Liver (tissue), 9 donors: ENCODE measurements around the gene SCGB2B2. TPM values are rescaled to one million over a fixed set of nuclear protein-coding genes. Genes with fewer than 3 reads are reported as not detected.

Experiments
- DNase-seq: peaks from one replicate; pipeline ENCODE4 v3.0.0-alpha.2; 2017; ENCODE audit warnings: low spot score
- H3K27ac ChIP-seq, 2 donors: one replicate each; pipeline ENCODE4 v1.7.0; 2013; ENCODE audit warnings: inconsistent platforms in 2 of 2, low read length in 2 of 2, control low read depth in 1 of 2, low read depth in 1 of 2, mild to moderate bottlenecking in 1 of 2
- H3K27me3 ChIP-seq, 4 donors: one replicate each; pipeline versions ENCODE4 v1.6.1 to v1.7.0; 2013; ENCODE audit warnings: low read length in 3 of 4, inconsistent platforms in 1 of 4, mild to moderate bottlenecking in 1 of 4, moderate library complexity in 1 of 4; ENCODE audit not compliant: control insufficient read depth in 4 of 4, insufficient read depth in 4 of 4
- H3K36me3 ChIP-seq, 4 donors: one replicate each; pipeline versions ENCODE4 v1.6.1 to v1.7.0; 2013; ENCODE audit warnings: low read length in 3 of 4, mild to moderate bottlenecking in 3 of 4, low read depth in 1 of 4, moderate library complexity in 1 of 4; ENCODE audit not compliant: control insufficient read depth in 4 of 4, insufficient read depth in 3 of 4
- H3K4me1 ChIP-seq, 4 donors: one replicate each; pipeline versions ENCODE4 v1.6.1 to v1.7.0; 2013; ENCODE audit warnings: low read length in 3 of 4, mild to moderate bottlenecking in 3 of 4, moderate library complexity in 1 of 4; ENCODE audit not compliant: control insufficient read depth in 4 of 4, insufficient read depth in 4 of 4
- H3K4me3 ChIP-seq, 3 donors: one replicate each; pipeline versions ENCODE4 v1.6.1 to v1.7.0; 2013; ENCODE audit warnings: low read length in 3 of 3, control low read depth in 1 of 3, low read depth in 1 of 3, mild to moderate bottlenecking in 1 of 3
- H3K9ac ChIP-seq, 2 donors: one replicate each; pipeline ENCODE4 v1.7.0; 2013; ENCODE audit warnings: low read length in 2 of 2, mild to moderate bottlenecking in 2 of 2, moderate library complexity in 2 of 2, control low read depth in 1 of 2, low read depth in 1 of 2
- H3K9me3 ChIP-seq, 4 donors: one replicate each; pipeline versions ENCODE4 v1.6.1 to v1.7.0; 2013; ENCODE audit warnings: low read length in 3 of 4; ENCODE audit not compliant: control insufficient read depth in 4 of 4
- FOXA1 ChIP-seq: IDR thresholded peaks from 2 replicates; pipeline ENCODE4 v1.6.1; 2016; ENCODE audit warnings: antibody characterized with exemption
- FOXA2 ChIP-seq: IDR thresholded peaks from 2 replicates; pipeline ENCODE4 v1.6.1; 2016; ENCODE audit warnings: antibody characterized with exemption
- GABPA ChIP-seq, 2 donors: IDR thresholded peaks in 1 of 2; conservative IDR thresholded peaks in 1 of 2; 2 replicates each; pipeline ENCODE4 v1.6.1; 2016; ENCODE audit warnings: antibody characterized with exemption in 2 of 2, mild to moderate bottlenecking in 1 of 2, moderate library complexity in 1 of 2
- HNF4A ChIP-seq, 2 donors: conservative IDR thresholded peaks; 2 replicates each; pipeline ENCODE4 v1.6.1; 2016; ENCODE audit warnings: antibody characterized with exemption in 2 of 2, mild to moderate bottlenecking in 2 of 2
- HNF4G ChIP-seq: IDR thresholded peaks from 2 replicates; pipeline ENCODE4 v1.6.1; 2016; ENCODE audit warnings: antibody characterized with exemption
- JUND ChIP-seq, 2 donors: IDR thresholded peaks; 2 replicates each; pipeline ENCODE4 v1.6.1; 2016; ENCODE audit warnings: antibody characterized with exemption in 2 of 2
- NR2F2 ChIP-seq: IDR thresholded peaks from 2 replicates; pipeline ENCODE4 v1.6.1; 2016; ENCODE audit warnings: antibody characterized with exemption
- RAD21 ChIP-seq, 2 donors: IDR thresholded peaks; 2 replicates each; pipeline ENCODE4 v1.6.1; 2016; ENCODE audit warnings: antibody characterized with exemption in 2 of 2, mild to moderate bottlenecking in 2 of 2
- RXRA ChIP-seq, 2 donors: IDR thresholded peaks; 2 replicates each; pipeline ENCODE4 v1.6.1; 2017 to 2018; ENCODE audit warnings: antibody characterized with exemption in 2 of 2, mild to moderate bottlenecking in 1 of 2
- SP1 ChIP-seq: IDR thresholded peaks from 2 replicates; pipeline ENCODE4 v1.6.1; 2018; ENCODE audit warnings: antibody characterized with exemption, mild to moderate bottlenecking
- TAF1 ChIP-seq: conservative IDR thresholded peaks from 2 replicates; pipeline ENCODE4 v1.6.1; 2016; ENCODE audit warnings: antibody characterized with exemption, mild to moderate bottlenecking
- YY1 ChIP-seq: IDR thresholded peaks from 2 replicates; pipeline ENCODE4 v1.6.1; 2016; ENCODE audit warnings: antibody characterized with exemption, mild to moderate bottlenecking
- WGBS: extraction: QIAGEN DNeasy Blood & Tissue Kit; methylation state at CpG from one replicate; pipeline ENCODE4 v1.1.7; 2013; 5-methylcytosine and 5-hydroxymethylcytosine counted together
- polyA plus RNA-seq, 2 donors: library from polyadenylated mRNA; stranded (reverse) in 1 of 2; unstranded in 1 of 2; fragments of 200-250 nt in 1 of 2; fragments of >200 nt in 1 of 2; fragmentation: Nextera tagmentation in 1 of 2; extraction: Ambion mirVana in 1 of 2; gene quantifications; one replicate each; pipeline versions ENCODE4 v1.2.1 to v1.2.3, GENCODE V29; 2013 to 2015
- total RNA-seq, 2 donors: library from RNA; depleted of rRNA; stranded (reverse); fragments of >200 nt; gene quantifications; one replicate each; pipeline ENCODE4 v1.2.3, GENCODE V29; 2014
- TF ChIP-seq, protein P1 (sequence below): fragments of 150-350 bp; IDR thresholded peaks from 2 replicates; pipeline ENCODE4 v1.5.1; 2017; ENCODE audit warnings: improper control_type of control experiment, low read depth, low read length; ENCODE audit not compliant: missing input control
- TF ChIP-seq, protein P2 (sequence below): IDR thresholded peaks from 2 replicates; pipeline ENCODE4 v1.6.1; 2016; ENCODE audit warnings: antibody characterized with exemption, mild to moderate bottlenecking
- TF ChIP-seq, protein P3 (sequence below): IDR thresholded peaks from 2 replicates; pipeline ENCODE4 v1.6.1; 2016; ENCODE audit warnings: antibody characterized with exemption
- TF ChIP-seq, protein P4 (sequence below): IDR thresholded peaks from 2 replicates; pipeline ENCODE4 v1.6.1; 2016; ENCODE audit warnings: antibody characterized with exemption
- donor health status: healthy.
- donor health status: healthy.
- donor health status: healthy.
- donor health status: healthy.
- donor health status: healthy.

The SCGB2B2 gene
- total and polyA plus RNA-seq, 4 donors, result 0.09 to 0.50 (median 0.25) TPM; not detected in 1

DNA sequence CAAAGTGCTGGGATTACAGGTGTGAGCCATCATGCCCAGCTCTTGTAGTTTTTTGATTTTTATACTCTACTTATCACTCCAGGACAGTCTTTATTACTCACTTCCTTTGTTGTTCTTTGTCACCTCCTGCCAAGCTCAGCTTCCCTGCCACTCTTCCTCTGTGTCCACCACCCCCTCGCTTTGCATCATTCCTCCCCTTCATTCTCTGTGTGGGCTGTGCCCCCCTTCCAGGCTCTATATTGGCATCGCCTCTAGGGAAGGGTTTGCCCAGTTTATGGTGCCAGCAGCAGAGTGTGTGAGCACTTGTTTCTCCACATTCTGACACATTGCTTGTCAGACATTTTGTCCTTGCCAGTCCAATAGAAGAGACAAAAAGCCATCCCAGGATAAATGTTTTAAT is 15.6 kb upstream of the SCGB2B2 start (continued):
- no peak for TF ChIP-seq HNF4G

DNA sequence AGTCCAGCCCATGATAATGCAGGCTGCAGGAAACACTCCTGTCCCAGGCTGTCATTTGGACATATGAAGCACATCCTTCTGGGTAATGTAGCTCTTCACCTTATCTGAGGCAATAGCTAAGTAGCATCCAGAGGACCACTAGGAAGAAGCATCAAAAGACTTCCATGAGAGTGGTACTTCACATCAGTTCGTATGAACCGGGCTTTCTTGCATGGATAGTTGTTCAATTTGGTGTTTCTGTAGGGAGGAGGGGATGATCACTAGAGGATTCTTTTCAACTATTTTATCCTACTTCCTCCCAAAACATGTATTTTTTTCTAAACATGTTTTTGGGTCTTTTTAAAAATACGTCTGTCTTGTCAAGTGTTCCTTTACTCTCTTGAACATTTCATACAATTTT is 13.4 kb upstream of the SCGB2B2 start:
- 83% methylated on average over 3 of the region's 3 CpGs for WGBS
- Histone ChIP-seq H3K4me1 (no peaks in the 10 kb centered on the region), H3K27me3 (no peaks in the 10 kb centered on the region), H3K4me3 (no peak overlapping the region), H3K9ac (no peak overlapping the region), H3K27ac (no peak overlapping the region), H3K9me3 (peaks cover 8 to 30% (median 16%) of the 10 kb centered on the region in 4 donors), H3K36me3 (no peaks in the 10 kb centered on the region)
- DNase-seq, result no peak
- TF ChIP-seq RXRA (IDR thresholded peaks at IDR 0.05) (no peak), TAF1 (no peak), GABPA (IDR thresholded peaks at IDR 0.05 in 1 of 2, conservative IDR thresholded peaks at IDR 0.05 in 1 of 2) (no peak), RAD21 (IDR thresholded peaks at IDR 0.05) (no peak), FOXA1 (no peak), HNF4A (conservative IDR thresholded peaks at IDR 0.05) (no peak), HNF4G (no peak), YY1 (no peak), NR2F2 (no peak), SP1 (no peak), FOXA2 (no peak), JUND (IDR thresholded peaks at IDR 0.05) (no peak)
- TF ChIP-seq, protein P1, sequence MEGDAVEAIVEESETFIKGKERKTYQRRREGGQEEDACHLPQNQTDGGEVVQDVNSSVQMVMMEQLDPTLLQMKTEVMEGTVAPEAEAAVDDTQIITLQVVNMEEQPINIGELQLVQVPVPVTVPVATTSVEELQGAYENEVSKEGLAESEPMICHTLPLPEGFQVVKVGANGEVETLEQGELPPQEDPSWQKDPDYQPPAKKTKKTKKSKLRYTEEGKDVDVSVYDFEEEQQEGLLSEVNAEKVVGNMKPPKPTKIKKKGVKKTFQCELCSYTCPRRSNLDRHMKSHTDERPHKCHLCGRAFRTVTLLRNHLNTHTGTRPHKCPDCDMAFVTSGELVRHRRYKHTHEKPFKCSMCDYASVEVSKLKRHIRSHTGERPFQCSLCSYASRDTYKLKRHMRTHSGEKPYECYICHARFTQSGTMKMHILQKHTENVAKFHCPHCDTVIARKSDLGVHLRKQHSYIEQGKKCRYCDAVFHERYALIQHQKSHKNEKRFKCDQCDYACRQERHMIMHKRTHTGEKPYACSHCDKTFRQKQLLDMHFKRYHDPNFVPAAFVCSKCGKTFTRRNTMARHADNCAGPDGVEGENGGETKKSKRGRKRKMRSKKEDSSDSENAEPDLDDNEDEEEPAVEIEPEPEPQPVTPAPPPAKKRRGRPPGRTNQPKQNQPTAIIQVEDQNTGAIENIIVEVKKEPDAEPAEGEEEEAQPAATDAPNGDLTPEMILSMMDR, result no peak
- TF ChIP-seq, protein P2, sequence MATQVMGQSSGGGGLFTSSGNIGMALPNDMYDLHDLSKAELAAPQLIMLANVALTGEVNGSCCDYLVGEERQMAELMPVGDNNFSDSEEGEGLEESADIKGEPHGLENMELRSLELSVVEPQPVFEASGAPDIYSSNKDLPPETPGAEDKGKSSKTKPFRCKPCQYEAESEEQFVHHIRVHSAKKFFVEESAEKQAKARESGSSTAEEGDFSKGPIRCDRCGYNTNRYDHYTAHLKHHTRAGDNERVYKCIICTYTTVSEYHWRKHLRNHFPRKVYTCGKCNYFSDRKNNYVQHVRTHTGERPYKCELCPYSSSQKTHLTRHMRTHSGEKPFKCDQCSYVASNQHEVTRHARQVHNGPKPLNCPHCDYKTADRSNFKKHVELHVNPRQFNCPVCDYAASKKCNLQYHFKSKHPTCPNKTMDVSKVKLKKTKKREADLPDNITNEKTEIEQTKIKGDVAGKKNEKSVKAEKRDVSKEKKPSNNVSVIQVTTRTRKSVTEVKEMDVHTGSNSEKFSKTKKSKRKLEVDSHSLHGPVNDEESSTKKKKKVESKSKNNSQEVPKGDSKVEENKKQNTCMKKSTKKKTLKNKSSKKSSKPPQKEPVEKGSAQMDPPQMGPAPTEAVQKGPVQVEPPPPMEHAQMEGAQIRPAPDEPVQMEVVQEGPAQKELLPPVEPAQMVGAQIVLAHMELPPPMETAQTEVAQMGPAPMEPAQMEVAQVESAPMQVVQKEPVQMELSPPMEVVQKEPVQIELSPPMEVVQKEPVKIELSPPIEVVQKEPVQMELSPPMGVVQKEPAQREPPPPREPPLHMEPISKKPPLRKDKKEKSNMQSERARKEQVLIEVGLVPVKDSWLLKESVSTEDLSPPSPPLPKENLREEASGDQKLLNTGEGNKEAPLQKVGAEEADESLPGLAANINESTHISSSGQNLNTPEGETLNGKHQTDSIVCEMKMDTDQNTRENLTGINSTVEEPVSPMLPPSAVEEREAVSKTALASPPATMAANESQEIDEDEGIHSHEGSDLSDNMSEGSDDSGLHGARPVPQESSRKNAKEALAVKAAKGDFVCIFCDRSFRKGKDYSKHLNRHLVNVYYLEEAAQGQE, result no peak
- TF ChIP-seq, protein P3, sequence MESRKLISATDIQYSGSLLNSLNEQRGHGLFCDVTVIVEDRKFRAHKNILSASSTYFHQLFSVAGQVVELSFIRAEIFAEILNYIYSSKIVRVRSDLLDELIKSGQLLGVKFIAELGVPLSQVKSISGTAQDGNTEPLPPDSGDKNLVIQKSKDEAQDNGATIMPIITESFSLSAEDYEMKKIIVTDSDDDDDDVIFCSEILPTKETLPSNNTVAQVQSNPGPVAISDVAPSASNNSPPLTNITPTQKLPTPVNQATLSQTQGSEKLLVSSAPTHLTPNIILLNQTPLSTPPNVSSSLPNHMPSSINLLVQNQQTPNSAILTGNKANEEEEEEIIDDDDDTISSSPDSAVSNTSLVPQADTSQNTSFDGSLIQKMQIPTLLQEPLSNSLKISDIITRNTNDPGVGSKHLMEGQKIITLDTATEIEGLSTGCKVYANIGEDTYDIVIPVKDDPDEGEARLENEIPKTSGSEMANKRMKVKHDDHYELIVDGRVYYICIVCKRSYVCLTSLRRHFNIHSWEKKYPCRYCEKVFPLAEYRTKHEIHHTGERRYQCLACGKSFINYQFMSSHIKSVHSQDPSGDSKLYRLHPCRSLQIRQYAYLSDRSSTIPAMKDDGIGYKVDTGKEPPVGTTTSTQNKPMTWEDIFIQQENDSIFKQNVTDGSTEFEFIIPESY, result no peak
- TF ChIP-seq, protein P4, sequence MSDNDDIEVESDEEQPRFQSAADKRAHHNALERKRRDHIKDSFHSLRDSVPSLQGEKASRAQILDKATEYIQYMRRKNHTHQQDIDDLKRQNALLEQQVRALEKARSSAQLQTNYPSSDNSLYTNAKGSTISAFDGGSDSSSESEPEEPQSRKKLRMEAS, result no peak
